Body of pancreas (tissue), 4 donors: Measurements from ENCODE around the gene S100B. TPM values are rescaled to one million over a fixed set of nuclear protein-coding genes. Genes with fewer than 3 reads are reported as not detected.
A peak's percentile ranks its signal among the peaks of the same experiment; 100 is the strongest.

Source experiments
- ATAC-seq: fragments of 150-250 bp; one replicate; pipeline ENCODE4 v1.9.1; 2016
- DNase-seq, 4 donors: peaks; one replicate each; pipeline ENCODE4 v3.0.0-alpha.2; 2019
- H3K27ac ChIP-seq, 4 donors: fragments of 200-600 bp; sonication (generic); 1 replicate in 3 of 4; 2 replicates in 1 of 4; pipeline versions ENCODE4 v1.5.1 to v1.6.1; 2016 to 2019; ENCODE audit warnings: mild to moderate bottlenecking in 1 of 4, mixed read lengths in 1 of 4, moderate library complexity in 1 of 4
- H3K27me3 ChIP-seq, 2 donors: fragments of 200-600 bp; sonication (generic); one replicate each; pipeline ENCODE4 v1.6.0; 2016; ENCODE audit warnings: mild to moderate bottlenecking in 1 of 2
- H3K36me3 ChIP-seq, 2 donors: fragments of 200-600 bp; sonication (generic); replicated peaks in 1 of 2; 2 replicates each; pipeline ENCODE4 v1.5.1; 2016; ENCODE audit warnings: low read depth in 2 of 2; ENCODE audit not compliant: insufficient read depth in 1 of 2
- H3K4me1 ChIP-seq: fragments of 200-600 bp; sonication (generic); one replicate; pipeline ENCODE4 v1.6.0; 2016
- H3K4me3 ChIP-seq, 2 donors: fragments of 200-600 bp; sonication (generic); 1 replicate in 1 of 2; 2 replicates in 1 of 2; pipeline ENCODE4 v1.5.1; 2016 to 2019
- H3K9me3 ChIP-seq, 3 donors: fragments of 200-600 bp; sonication (generic); 1 replicate in 2 of 3; 2 replicates in 1 of 3; pipeline ENCODE4 v1.5.1; 2016
- POLR2A ChIP-seq, 3 donors: fragments of 450-650 bp; IDR thresholded peaks; one replicate each; pipeline ENCODE4 v1.6.1; 2016; ENCODE audit warnings: antibody characterized with exemption in 3 of 3, mild to moderate bottlenecking in 2 of 3
- WGBS, 2 donors: methylation state at CpG; one replicate each; pipeline ENCODE4 v1.1.5; 2017; 5-methylcytosine and 5-hydroxymethylcytosine counted together
- intact Hi-C: fragments of 100-400 bp; cut with DNase I; formaldehyde crosslinking; loops from one replicate; pipeline ENCODE4 v1.15.1; 2023
- total RNA-seq, 2 donors: library from RNA; depleted of rRNA; stranded (reverse); fragments of >200 nt; gene quantifications; one replicate each; pipeline ENCODE4 v1.1.0, GENCODE V29; 2016
- TF ChIP-seq, protein P1 (sequence below), 7 experiments: fragments of 450-650 bp in 4 of 7; fragments of 200-600 bp in 3 of 7; sonication (generic) in 3 of 7; IDR thresholded peaks; one replicate each; pipeline ENCODE4 v1.5.1; 2016 to 2019; ENCODE audit warnings: antibody characterized with exemption in 7 of 7

The S100B gene
- total RNA-seq, 2 donors from 2014 or later, result 2.6 to 33.9 TPM

DNA sequence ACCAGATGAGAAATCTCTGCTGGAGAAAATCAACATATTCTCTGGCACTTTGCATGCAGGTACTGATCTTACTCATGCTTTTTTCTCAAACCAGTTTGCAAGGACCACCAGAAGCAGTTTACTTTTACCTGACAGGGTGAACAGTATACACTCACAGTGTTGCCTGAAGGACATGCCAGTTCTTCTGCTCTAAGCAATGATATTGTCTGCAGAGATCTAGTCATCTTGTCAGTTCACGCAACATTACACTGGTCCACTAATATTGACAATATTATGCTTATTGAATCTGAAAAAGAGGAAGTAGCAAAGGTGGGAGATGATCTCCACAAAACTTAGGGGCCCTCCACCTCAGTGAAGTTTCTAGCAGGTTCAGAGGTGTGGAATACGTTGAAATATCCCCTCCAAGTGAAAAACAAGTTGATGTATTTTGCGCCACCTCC, 3.8 kb upstream of the S100B start:
- H3K36me3 ChIP-seq, result no peaks in the 10 kb centered on the region
- 67 to 72% methylated on average over 3 of the region's 3 CpGs for WGBS, 2 donors
- intact Hi-C loops, result no loop called here
- TF ChIP-seq, protein P1, sequence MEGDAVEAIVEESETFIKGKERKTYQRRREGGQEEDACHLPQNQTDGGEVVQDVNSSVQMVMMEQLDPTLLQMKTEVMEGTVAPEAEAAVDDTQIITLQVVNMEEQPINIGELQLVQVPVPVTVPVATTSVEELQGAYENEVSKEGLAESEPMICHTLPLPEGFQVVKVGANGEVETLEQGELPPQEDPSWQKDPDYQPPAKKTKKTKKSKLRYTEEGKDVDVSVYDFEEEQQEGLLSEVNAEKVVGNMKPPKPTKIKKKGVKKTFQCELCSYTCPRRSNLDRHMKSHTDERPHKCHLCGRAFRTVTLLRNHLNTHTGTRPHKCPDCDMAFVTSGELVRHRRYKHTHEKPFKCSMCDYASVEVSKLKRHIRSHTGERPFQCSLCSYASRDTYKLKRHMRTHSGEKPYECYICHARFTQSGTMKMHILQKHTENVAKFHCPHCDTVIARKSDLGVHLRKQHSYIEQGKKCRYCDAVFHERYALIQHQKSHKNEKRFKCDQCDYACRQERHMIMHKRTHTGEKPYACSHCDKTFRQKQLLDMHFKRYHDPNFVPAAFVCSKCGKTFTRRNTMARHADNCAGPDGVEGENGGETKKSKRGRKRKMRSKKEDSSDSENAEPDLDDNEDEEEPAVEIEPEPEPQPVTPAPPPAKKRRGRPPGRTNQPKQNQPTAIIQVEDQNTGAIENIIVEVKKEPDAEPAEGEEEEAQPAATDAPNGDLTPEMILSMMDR (IDR thresholded peaks at IDR 0.05), result no peak
- TF ChIP-seq POLR2A (IDR thresholded peaks at IDR 0.05), result no peak
- no peaks in the 10 kb centered on the region for H3K4me1 ChIP-seq
- no peak overlapping the region for H3K27ac ChIP-seq
- no peak overlapping the region for H3K4me3 ChIP-seq
- DNase-seq (no peak), ATAC-seq (no peak)
- no peaks in the 10 kb centered on the region for H3K27me3 ChIP-seq
- peaks cover 0 to 7% (median 0%) of the 10 kb centered on the region in 3 donors for H3K9me3 ChIP-seq

DNA sequence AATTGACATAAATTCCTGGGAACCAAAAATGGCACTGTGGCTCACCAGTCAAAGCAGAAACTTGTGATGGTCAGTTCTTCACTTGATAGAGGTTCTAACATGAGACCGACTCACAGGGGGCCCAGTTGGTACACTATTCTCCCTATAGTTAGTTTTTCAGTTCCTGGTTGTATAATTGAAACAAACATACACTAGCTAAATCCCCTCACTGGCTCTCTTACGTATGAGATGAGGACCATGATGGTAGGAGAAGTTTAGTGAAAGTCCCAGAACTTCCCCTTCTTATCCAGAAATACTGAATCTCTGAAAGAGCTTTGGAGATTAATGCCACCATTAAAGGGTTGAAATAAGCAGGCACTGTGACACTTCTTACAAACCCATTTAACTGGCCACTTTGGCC, 2.8 kb upstream of the S100B start:
- ATAC-seq (no peak), DNase-seq (no peak)
- Histone ChIP-seq H3K27me3 (no peaks in the 10 kb centered on the region), H3K36me3 (no peaks in the 10 kb centered on the region), H3K27ac (no peak overlapping the region), H3K4me3 (no peak overlapping the region), H3K4me1 (no peaks in the 10 kb centered on the region), H3K9me3 (peaks cover 0 to 7% (median 0%) of the 10 kb centered on the region in 3 donors)
- intact Hi-C loops, result no loop called here
- WGBS, 2 donors, result 64 to 71% methylated on average over 2 of the region's 2 CpGs
- TF ChIP-seq, protein P1 (IDR thresholded peaks at IDR 0.05), result no peak
- TF ChIP-seq POLR2A (IDR thresholded peaks at IDR 0.05), result no peak

DNA sequence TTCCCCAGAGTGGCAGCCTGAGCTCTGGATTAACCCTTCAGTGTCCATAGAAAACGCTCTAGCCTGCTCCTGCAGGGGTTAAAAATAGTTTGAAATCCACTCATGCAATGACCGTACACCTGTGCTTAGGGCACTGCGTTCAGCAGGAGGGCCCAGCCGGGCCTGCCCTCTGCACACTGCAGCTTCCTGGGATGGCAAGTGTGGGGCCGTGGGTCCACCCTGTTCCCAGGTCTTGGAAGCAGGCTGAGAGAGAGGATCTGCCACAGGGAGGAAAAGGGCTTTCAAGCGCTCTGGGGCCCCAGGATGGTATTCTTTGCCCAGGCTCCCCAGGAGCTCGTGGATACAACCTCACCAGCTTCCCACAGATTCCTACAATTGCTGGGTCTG, 1.5 kb upstream of the S100B start:
- H3K4me1 ChIP-seq, result peaks cover 4% of the 10 kb centered on the region
- no peaks in the 10 kb centered on the region for H3K27me3 ChIP-seq
- peaks cover 0 to 7% (median 0%) of the 10 kb centered on the region in 3 donors for H3K9me3 ChIP-seq
- TF ChIP-seq, protein P1 (IDR thresholded peaks at IDR 0.05), result no peak
- no peak for TF ChIP-seq POLR2A (IDR thresholded peaks at IDR 0.05)
- 60 to 65% methylated on average over 1 to 7 of the region's 7 CpGs for WGBS, 2 donors
- no peaks in the 10 kb centered on the region for H3K36me3 ChIP-seq
- peak overlapping the region in 1 of 4 donors; percentile 15 for H3K27ac ChIP-seq
- H3K4me3 ChIP-seq, result no peak overlapping the region
- intact Hi-C loops, result no loop called here
- DNase-seq (no peak), ATAC-seq (no peak)

DNA sequence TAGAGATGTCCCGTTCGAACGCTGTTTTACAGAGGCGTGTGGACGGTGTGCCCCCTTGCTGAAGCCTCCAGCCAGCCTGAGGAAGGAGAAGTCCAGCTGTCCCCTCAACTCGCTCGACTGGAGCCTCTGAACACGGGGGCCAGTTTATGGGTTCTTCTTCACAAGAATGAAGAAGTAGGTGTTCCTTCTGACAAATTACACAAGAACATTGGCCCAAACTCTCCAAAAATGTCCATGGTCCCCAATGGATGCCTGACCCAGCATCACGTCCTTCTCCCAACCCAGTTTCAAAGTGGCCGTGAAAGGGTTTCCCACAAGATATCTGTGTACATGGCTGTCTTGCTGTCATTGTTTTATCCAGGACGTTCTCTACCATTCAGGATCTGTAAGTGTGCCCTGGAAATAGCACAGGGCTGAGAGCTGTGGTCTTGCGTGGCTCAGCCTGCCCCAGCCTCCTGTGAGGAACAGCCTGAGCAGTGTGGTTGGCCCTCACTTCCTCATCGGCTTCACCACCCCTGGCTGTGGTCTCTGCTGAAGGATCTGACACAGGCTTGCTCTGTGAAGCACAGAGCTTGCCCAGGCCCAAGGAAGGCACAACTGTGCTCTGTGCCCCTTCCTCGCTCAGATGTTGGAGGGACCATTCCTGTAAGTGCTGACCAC, 1.0 kb upstream of the S100B start:
- ATAC-seq, result no peak
- Histone ChIP-seq H3K9me3 (peaks cover 0 to 7% (median 0%) of the 10 kb centered on the region in 3 donors), H3K27me3 (no peaks in the 10 kb centered on the region), H3K27ac (peak overlapping the region in 1 of 4 donors; percentile 45), H3K36me3 (no peaks in the 10 kb centered on the region), H3K4me1 (peaks cover 4% of the 10 kb centered on the region), H3K4me3 (no peak overlapping the region)
- DNase-seq, result peak in 3 of 4 donors; percentile 22 to 65 (median 25)
- peak in 1 of 3 donors; percentile 8 for TF ChIP-seq POLR2A (IDR thresholded peaks at IDR 0.05)
- TF ChIP-seq, protein P1 (IDR thresholded peaks at IDR 0.05), result no peak
- intact Hi-C loops, result no loop called here
- WGBS, 2 donors, result 61 to 78% methylated on average over 7 to 14 of the region's 14 CpGs
